HepG2 (cell line): ENCODE data around the gene CORO1C. TPM values are rescaled to one million over a fixed set of nuclear protein-coding genes. Genes with fewer than 3 reads are reported as not detected.

Experiments used
- ATAC-seq: fragments of 200-7000 bp; cut with Tn5 transposase; 3 replicates; pipeline ENCODE4 v1.9.1; 2020; ENCODE audit warnings: mild to moderate bottlenecking, moderate library complexity
- BruUV-seq: library from RNA; stranded (reverse); fragments of 400-500 nt; replicated peaks from 2 replicates; lab custom pipeline; 2021; lab: Mats Ljungman, UMichigan
- CTCF ChIA-PET: fragments of 300-600 bp; formaldehyde crosslinking; extraction: SDS; loops from one replicate; lab custom pipeline; 2021; ENCODE audit warnings: low total read pairs, inconsistent platforms, low intra/inter-chr PET ratio; lab: Yijun Ruan, JAX
- POLR2A ChIA-PET: fragments of 350-600 bp; sonication (Branson Sonifier 250); formaldehyde crosslinking; loops from one replicate; lab custom pipeline; 2020; ENCODE audit warnings: antibody characterized with exemption, inconsistent platforms; lab: Yijun Ruan, JAX
- DNase-seq: peaks from one replicate; pipeline ENCODE4 v3.0.0-alpha.2; 2015; ENCODE audit warnings: low spot score
- FAIRE-seq: peaks from 3 replicates; lab custom pipeline; 2011; peaks lifted over from hg19 to GRCh38; lab: Jason Lieb, UNC
- H2AFZ ChIP-seq: one replicate; pipeline ENCODE4 v1.6.1; 2011; ENCODE audit warnings: low read length, inconsistent platforms
- H3K27ac ChIP-seq: fragments of 300-600 bp; 3 replicates; pipeline ENCODE4 v1.8.0; 2011; ENCODE audit warnings: mixed run types, mild to moderate bottlenecking, mixed read lengths, low read length, inconsistent platforms; ENCODE audit not compliant: insufficient read depth; ENCODE audit errors: extremely low read length
- H3K27me3 ChIP-seq, 2 experiments: fragments of 200-600 bp in 1 of 2; 2 replicates in 1 of 2; 3 replicates in 1 of 2; pipeline versions ENCODE4 v1.6.0 to v1.8.0; 2011; ENCODE audit warnings: low read length in 2 of 2, mild to moderate bottlenecking in 2 of 2, moderate library complexity in 2 of 2, inconsistent platforms in 1 of 2; ENCODE audit not compliant: insufficient read depth in 2 of 2, control insufficient read depth in 1 of 2
- H3K36me3 ChIP-seq, 2 experiments: fragments of 200-600 bp in 1 of 2; replicated peaks in 1 of 2; 2 replicates in 1 of 2; 3 replicates in 1 of 2; pipeline versions ENCODE4 v1.5.1 to v1.8.0; 2011; ENCODE audit warnings: low read length in 2 of 2, inconsistent platforms in 1 of 2; ENCODE audit not compliant: insufficient read depth in 2 of 2, control insufficient read depth in 1 of 2
- H3K4me1 ChIP-seq: 2 replicates; pipeline ENCODE4 v1.5.1; 2012; ENCODE audit warnings: low read length, inconsistent platforms; ENCODE audit not compliant: insufficient read depth
- H3K4me2 ChIP-seq: 2 replicates; pipeline ENCODE4 v1.6.0; 2011; ENCODE audit warnings: low read depth, low read length, inconsistent platforms
- H3K4me3 ChIP-seq, 3 experiments: fragments of 200-600 bp in 1 of 3; sonication (generic), shearing (Covaris generic) in 1 of 3; replicated peaks in 1 of 3; 2 replicates each; pipeline ENCODE4 v1.5.1; 2011 to 2016; ENCODE audit warnings: low read length in 3 of 3, inconsistent platforms in 2 of 3, low read depth in 2 of 3, mild to moderate bottlenecking in 2 of 3, control low read depth in 1 of 3, mixed read lengths in 1 of 3; ENCODE audit not compliant: insufficient read depth in 1 of 3
- H3K79me2 ChIP-seq: one replicate; pipeline ENCODE4 v1.6.1; 2011; ENCODE audit warnings: low read length, inconsistent platforms; ENCODE audit not compliant: insufficient read depth
- H3K9ac ChIP-seq: 2 replicates; pipeline ENCODE4 v1.6.0; 2011; ENCODE audit warnings: mild to moderate bottlenecking, low read depth, low read length, inconsistent platforms; ENCODE audit not compliant: insufficient read depth
- H3K9me3 ChIP-seq: 2 replicates; pipeline ENCODE4 v1.5.1; 2012; ENCODE audit warnings: mild to moderate bottlenecking, low read length
- H4K20me1 ChIP-seq: 2 replicates; pipeline ENCODE4 v1.6.0; 2011; ENCODE audit warnings: inconsistent platforms, mild to moderate bottlenecking, low read length, moderate library complexity; ENCODE audit not compliant: insufficient read depth
- CHD4 ChIP-seq: fragments of 200-600 bp; sonication (generic); IDR thresholded peaks from 2 replicates; pipeline ENCODE4 v1.7.0; 2017; ENCODE audit warnings: mild to moderate bottlenecking, low read length, borderline replicate concordance
- FUBP1 ChIP-seq: sonication (generic); formaldehyde crosslinking; IDR thresholded peaks from 2 replicates; pipeline ENCODE4 v1.5.1; 2020; ENCODE audit warnings: missing genetic modification reagents, mild to moderate bottlenecking, borderline replicate concordance
- HOXD1 ChIP-seq: sonication (generic); formaldehyde crosslinking; IDR thresholded peaks from 2 replicates; pipeline ENCODE4 v1.5.0; 2020; ENCODE audit warnings: missing genetic modification reagents
- KLF9 ChIP-seq: IDR thresholded peaks from 2 replicates; pipeline ENCODE4 v1.6.1; 2016; ENCODE audit warnings: low read depth
- LBX2 ChIP-seq: sonication (generic); formaldehyde crosslinking; IDR thresholded peaks from 2 replicates; pipeline ENCODE4 v1.5.0; 2020; ENCODE audit warnings: missing genetic modification reagents, mild to moderate bottlenecking, borderline replicate concordance
- NFATC3 ChIP-seq: sonication (generic); formaldehyde crosslinking; IDR thresholded peaks from 2 replicates; pipeline ENCODE4 v1.5.1; 2020; ENCODE audit warnings: mild to moderate bottlenecking, missing genetic modification reagents
- PAX8 ChIP-seq: sonication (generic); formaldehyde crosslinking; IDR thresholded peaks from 2 replicates; pipeline ENCODE4 v1.8.0; 2022; ENCODE audit warnings: mild to moderate bottlenecking, missing genetic modification reagents, borderline replicate concordance
- ZBTB4 ChIP-seq: sonication (generic); formaldehyde crosslinking; IDR thresholded peaks from 2 replicates; pipeline ENCODE4 v1.4.0; 2020; ENCODE audit warnings: missing genetic modification reagents, mild to moderate bottlenecking, borderline replicate concordance
- ZBTB49 ChIP-seq: sonication (generic); formaldehyde crosslinking; IDR thresholded peaks from 2 replicates; pipeline ENCODE4 v1.4.0; 2020; ENCODE audit warnings: missing genetic modification reagents, borderline replicate concordance
- ZFP91 ChIP-seq: sonication (generic); formaldehyde crosslinking; IDR thresholded peaks from 2 replicates; pipeline ENCODE4 v1.9.0; 2022; ENCODE audit warnings: missing genetic modification reagents, mild to moderate bottlenecking, borderline replicate concordance
- ZMYM4 ChIP-seq: sonication (generic); formaldehyde crosslinking; IDR thresholded peaks from 2 replicates; pipeline ENCODE4 v1.8.1; 2023; ENCODE audit warnings: mild to moderate bottlenecking, missing genetic modification reagents
- ZNF296 ChIP-seq: sonication (generic); formaldehyde crosslinking; conservative IDR thresholded peaks from 2 replicates; pipeline ENCODE4 v1.5.0; 2020; ENCODE audit warnings: mild to moderate bottlenecking, missing genetic modification reagents
- ZNF30 ChIP-seq: sonication (generic); formaldehyde crosslinking; IDR thresholded peaks from 2 replicates; pipeline ENCODE4 v1.5.0; 2020; ENCODE audit warnings: mild to moderate bottlenecking, missing genetic modification reagents
- ZNF556 ChIP-seq: sonication (generic); formaldehyde crosslinking; IDR thresholded peaks from 2 replicates; pipeline ENCODE4 v1.4.0; 2020; ENCODE audit warnings: mild to moderate bottlenecking, missing genetic modification reagents, borderline replicate concordance
- ZNF816 ChIP-seq: sonication (generic); formaldehyde crosslinking; IDR thresholded peaks from 2 replicates; pipeline ENCODE4 v1.8.0; 2022; ENCODE audit warnings: missing genetic modification reagents, mild to moderate bottlenecking, borderline replicate concordance
- WGBS: methylation state at CpG from one replicate; pipeline ENCODE4 v1.1.6; 2017; ENCODE audit warnings: low lambda C conversion rate; 5-methylcytosine and 5-hydroxymethylcytosine counted together
- in situ Hi-C: cut with HindIII; loops from 2 replicates; pipeline ENCODE4 v1.10.0; 2017; ENCODE audit warnings: low pct_unique_long_range_greater_than_20kb; ENCODE audit not compliant: extremely low pct_ligation_motif_present
- intact Hi-C: fragments of 100-400 bp; cut with micrococcal nuclease; formaldehyde crosslinking; loops from one replicate; pipeline ENCODE4 v1.10.0; 2022; ENCODE audit not compliant: unreplicated experiment
- polyA plus RNA-seq, 8 experiments: library from polyadenylated mRNA; depleted of rRNA in 3 of 8; stranded (reverse) in 7 of 8; unstranded in 1 of 8; fragments of >200 nt; fragmentation: Illumina TruSeq in 4 of 8; extraction: Trizol in 4 of 8; gene quantifications; 2 replicates each; pipeline versions ENCODE4 v1.2.1 to v1.2.3, GENCODE V29; 2011 to 2016; ENCODE audit warnings: low read depth in 4 of 8, missing spikeins in 1 of 8, mixed read lengths in 1 of 8; ENCODE audit not compliant: insufficient read depth in 1 of 8
- total RNA-seq, 5 experiments: library from RNA; depleted of rRNA; stranded (reverse); fragments of >200 nt; fragmentation: Illumina TruSeq; extraction: Trizol; gene quantifications; 2 replicates each; pipeline ENCODE4 v1.2.3, GENCODE V29; 2016; ENCODE audit warnings: low read depth in 1 of 5

CORO1C gene
- total and polyA plus RNA-seq, 2 of the 13 experiments (the other 11 are each of a cell fraction or from before 2014, with no cell fraction given): 73.7 to 131 TPM

- H3K36me3 ChIP-seq: no peaks in the 10 kb centered on the region
- CTCF ChIA-PET: no interaction called here
- TF ChIP-seq CHD4 (no peak), ZNF816 (CRISPR knock-in tag) (no peak), ZFP91 (CRISPR knock-in tag) (no peak), LBX2 (CRISPR knock-in tag) (no peak), ZBTB4 (CRISPR knock-in tag) (no peak), PAX8 (CRISPR knock-in tag) (no peak), ZNF30 (CRISPR knock-in tag) (no peak), HOXD1 (no peak), ZNF296 (CRISPR knock-in tag) (no peak), ZMYM4 (CRISPR knock-in tag) (no peak), NFATC3 (CRISPR knock-in tag) (no peak), KLF9 (no peak), ZBTB49 (CRISPR knock-in tag) (no peak), ZNF556 (CRISPR knock-in tag) (no peak), FUBP1 (no peak)
Observed at GRCh38 chr12:108766294-108766693, 35.0 kb upstream of the CORO1C start.

More at GRCh38 chr12:108766294-108766693, 35.0 kb upstream of the CORO1C start:
- ATAC-seq (no peak), FAIRE-seq (no peak), DNase-seq (no peak)
- no peak overlapping the region for H2AFZ ChIP-seq
- in situ Hi-C loops: no loop called here
- H3K4me1 ChIP-seq: peaks cover 64% of the 10 kb centered on the region
- no peak overlapping the region for H3K9ac ChIP-seq
- intact Hi-C loops: no loop called here
- 30% methylated on average over 6 of the region's 6 CpGs for WGBS
- no peaks in the 10 kb centered on the region for H3K79me2 ChIP-seq
- H3K27ac ChIP-seq: no peak overlapping the region
- no peaks in the 10 kb centered on the region for H4K20me1 ChIP-seq
- BruUV-seq: no TSS peak
- H3K4me2 ChIP-seq: peak overlapping the region; percentile 24; the same call in 1 of the 2 replicates
- POLR2A ChIA-PET: no interaction called here
- no peak overlapping the region for H3K4me3 ChIP-seq
- no peaks in the 10 kb centered on the region for H3K27me3 ChIP-seq
- H3K9me3 ChIP-seq: no peaks in the 10 kb centered on the region
